SK-MEL-5 (cell line): ENCODE measurements around the gene RPS19. TPM values are rescaled to one million over a fixed set of nuclear protein-coding genes. Genes with fewer than 3 reads are reported as not detected.
A peak's percentile ranks its signal among the peaks of the same experiment; 100 is the strongest.
"Not testable (repeated sequence)": the region's sequence is repeated elsewhere in the genome, so short reads cannot be mapped to it uniquely, and the experiment has no call there.

Experiments
- DNase-seq: peaks from one replicate; pipeline ENCODE4 v3.0.0-alpha.2; 2016; ENCODE audit warnings: low read depth, low spot score
- in situ Hi-C: cut with HindIII; loops from 2 replicates; pipeline ENCODE4 v1.10.0; 2016; ENCODE audit warnings: low sequenced_read_pairs, high pct_unique_total_duplicates, low pct_unique_long_range_greater_than_20kb
- total RNA-seq: library from RNA; depleted of rRNA; stranded (reverse); fragments of >200 nt; shearing (Covaris generic); gene quantifications from 2 replicates; pipeline ENCODE4 v1.2.3, GENCODE V29; 2014

RPS19 gene
- total RNA-seq, 1 experiment from 2014 or later, result 1,776 TPM

DNA sequence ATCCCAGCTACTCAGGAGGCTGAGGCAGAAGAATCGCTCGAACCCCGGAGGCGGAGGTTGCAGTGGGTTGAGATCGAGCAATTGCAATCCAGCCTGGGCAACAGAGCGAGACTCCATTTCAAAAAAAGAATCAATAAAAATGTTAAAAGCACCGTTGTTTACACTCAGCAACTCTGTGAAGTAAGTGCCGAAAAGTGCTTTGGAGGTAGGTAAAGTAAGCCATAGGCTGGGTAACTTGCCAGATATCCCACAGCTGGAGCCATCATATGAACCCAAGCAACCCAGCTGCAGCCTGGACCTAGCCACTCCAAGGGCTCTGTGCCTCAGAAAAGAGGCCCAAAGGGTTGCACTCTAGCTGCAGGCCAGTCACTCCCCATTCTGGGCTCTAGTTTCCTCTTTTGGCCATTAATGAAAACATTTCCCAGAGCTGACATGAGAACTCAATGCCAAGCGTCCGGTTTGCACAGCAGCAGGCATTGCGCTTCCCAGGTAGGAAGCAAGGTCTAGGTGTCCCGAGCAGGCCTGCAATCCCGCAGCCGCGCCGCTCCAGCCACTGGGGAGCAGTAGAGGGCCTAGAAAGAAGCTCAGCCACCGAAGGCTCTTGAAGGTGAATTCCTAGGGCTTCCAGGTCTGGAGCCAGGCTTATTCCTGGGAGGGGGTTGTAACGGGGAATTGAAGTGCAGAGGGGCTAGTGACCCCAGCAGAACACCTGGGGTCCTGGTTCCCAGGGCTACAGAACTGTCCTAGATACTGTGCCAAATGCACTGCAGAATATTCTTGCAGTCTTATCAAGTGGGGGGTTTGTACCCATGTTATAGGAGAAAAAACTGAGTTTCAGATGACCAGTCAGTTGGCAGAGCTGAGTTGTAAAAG is 13.0 kb downstream of the RPS19 start:
- peak; percentile 80 for DNase-seq
- in situ Hi-C loops, result no loop called here

DNA sequence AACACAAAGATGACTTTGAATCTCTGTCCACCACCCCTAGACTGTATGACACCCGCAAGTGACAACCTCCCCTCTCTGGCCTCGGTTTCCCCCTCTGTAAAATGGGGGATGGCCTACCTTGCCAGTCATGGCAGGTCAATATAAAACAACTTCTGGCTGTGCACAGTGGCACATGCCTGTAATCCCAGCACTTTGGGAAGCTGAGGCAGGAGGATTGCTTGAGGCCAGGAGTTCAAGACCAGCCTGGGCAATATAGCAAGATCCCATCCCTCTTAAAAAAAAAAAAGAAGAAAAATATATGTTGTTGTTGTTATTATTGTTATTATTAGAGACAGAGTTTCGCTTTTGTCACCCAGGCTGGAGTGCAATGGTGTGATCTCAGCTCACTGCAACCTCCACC is 15.9 kb downstream of the RPS19 start:
- DNase-seq, in situ Hi-C loops: not testable (repeated sequence)

DNA sequence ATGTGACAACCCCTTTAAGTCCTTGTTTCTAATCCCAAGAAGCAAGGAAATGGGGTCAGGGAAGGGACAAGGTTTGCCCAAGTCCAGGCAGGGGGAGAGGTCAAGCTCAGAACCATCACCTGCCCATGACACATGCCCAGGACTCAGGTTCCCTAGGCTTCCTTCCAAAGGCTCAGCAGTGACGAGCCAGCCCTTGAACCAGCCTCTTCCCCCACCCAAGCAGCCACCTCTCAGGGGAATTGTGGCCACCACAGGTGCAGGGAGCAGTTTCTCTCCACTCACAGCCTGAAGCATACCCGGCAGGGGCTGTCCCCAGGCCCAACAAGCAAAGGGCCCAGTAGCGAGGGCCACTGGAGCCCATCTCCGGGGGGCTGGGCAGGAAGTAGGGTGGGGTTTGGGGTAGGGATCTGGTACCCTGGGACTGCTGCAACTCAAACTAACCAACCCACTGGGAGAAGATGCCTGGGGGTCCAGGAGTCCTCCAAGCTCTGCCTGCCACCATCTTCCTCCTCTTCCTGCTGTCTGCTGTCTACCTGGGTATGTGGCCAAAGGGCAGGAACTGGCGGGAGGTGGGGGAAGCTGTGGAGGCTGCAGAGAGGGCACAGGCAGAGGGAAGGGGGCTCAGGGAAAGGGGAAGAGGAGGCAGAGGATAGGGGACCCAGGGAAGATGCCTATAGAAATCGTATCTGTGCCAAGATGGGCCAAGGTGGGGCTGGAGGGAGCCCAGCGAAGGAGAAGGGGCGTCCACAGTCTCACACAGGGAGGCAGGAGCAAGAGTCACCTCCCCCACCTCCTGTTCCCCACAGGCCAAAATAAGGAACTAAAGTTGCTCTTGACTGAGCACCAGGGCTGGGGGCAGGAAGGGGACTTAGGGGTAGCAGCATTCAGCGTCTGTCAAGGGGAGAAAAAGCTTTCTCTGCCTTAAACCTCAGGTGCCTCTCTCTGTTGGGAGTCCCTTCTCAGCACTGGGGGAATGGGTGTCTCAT is 17.1 kb downstream of the RPS19 start, which contains the start of gene CD79A:
Gene CD79A (plus strand): TSS at position 433 of the 986 bp plus-strand sequence. CDS start 26 bp downstream, at position 459.
- in situ Hi-C loops, result no loop called here

DNA sequence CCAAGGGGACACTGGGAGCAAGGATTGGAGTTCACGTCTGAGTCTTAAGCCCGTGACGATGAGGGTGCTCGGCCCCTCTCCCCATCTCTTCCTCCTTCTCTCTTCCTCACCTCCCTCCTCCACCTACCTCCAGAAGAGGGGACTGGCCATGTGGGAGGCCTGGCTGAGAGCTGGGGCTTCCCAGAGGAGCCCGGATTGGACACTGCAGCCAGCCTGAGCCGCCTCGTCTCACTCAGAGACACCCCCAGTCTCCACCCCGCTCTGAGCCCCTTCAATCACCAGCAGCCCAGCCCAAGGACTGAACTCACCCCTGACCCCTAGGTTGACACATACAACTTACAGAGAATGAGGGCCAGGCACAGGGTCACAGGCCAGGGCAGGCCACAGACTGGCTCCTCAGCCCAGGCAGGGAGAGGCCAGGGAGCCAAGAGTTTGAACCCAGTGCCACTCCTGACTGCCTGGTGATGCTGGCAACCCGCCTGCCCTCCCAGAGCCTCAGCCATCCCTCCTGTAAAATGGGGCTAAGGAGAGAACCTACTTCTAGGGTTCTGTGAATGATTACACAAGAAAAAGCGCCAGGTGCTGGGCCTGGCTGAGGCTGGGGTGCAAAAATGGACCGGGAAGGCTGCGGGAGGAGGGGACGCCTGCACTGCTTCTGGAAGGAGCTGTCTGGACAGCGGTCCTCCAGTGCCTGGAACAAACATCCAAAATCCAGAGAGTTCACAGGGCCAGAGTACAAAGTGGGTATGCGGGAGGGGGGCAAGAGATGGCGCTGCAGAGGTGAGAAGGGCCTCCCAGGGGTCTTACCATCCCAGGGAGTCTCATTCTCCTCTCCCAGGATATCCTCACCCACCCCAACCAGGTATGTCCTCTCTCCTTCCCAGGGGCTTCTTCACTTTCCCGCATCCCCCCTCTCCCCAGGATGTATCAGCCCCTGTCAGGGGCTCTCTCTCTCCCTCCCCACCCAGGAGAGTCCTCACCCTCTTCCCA is 18.2 kb downstream of the RPS19 start:
- no peak for DNase-seq
- in situ Hi-C loops, result no loop called here

More for the DNA sequence above, 17.1 kb downstream of the RPS19 start, which contains the start of gene CD79A:
- DNase-seq, result no peak

DNA sequence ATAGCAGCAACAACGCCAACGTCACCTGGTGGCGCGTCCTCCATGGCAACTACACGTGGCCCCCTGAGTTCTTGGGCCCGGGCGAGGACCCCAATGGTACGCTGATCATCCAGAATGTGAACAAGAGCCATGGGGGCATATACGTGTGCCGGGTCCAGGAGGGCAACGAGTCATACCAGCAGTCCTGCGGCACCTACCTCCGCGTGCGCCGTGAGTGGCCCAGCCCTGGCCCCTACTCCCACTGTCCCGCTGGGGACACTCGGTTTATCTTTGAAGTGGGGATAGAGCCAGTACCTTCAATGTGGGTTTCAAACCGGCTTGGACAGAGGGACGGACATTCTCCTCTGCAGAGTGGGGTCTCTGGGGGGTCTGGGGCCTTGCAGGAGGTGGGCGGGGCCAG is 19.0 kb downstream of the RPS19 start:
- in situ Hi-C loops, result no loop called here
- no peak for DNase-seq

DNA sequence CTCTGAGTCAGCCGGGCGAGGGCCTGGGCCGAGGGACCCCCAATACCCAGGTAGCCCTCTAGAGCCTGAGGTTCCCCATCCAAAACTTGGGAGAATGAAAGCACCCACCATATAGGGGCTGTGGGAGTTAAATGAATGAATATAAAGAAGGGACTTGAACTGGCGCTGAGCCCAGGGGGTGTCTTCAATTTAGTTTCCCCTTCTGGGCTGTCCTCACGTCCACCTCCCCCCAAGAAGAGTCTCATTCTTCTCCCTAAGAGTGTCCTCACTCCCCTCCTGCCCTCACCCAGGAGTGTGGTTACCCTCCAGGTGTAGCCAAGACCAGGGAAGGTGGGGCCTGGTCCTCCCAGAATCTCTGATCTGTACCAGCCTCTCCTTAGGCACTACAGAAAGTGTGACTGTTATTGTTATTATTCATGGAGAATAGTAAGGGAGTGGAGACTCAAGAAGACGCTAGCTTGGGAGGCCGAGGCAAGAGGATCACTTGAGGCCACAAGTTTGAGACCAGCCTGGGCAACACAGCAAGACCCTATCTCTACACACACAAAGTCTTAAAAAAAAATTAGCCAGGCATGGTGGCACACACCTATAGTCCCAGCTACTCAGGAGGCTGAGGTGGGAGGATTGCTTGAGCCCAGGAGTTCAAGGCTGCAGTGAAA is 19.7 kb downstream of the RPS19 start:
- in situ Hi-C loops, result no loop called here
- DNase-seq, result no peak

DNA sequence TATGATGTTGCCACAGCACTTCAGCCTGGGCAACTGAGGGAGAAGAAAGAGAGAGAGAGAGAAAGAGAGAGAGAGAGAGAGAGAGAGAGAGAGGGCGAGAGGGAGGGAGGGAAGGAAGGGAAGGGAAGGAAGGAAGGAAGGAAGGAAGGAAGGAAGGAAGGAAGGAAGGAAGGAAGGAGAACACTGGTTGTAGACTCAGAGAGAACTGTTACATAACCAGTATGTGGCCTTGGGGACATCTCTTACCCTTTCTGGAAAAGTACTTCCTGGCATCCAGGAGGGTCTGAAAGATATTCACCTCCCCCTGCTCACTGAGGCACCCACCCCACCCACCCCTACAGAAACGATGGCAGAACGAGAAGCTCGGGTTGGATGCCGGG is 20.3 kb downstream of the RPS19 start:
- no peak for DNase-seq
- in situ Hi-C loops, result no loop called here

DNA sequence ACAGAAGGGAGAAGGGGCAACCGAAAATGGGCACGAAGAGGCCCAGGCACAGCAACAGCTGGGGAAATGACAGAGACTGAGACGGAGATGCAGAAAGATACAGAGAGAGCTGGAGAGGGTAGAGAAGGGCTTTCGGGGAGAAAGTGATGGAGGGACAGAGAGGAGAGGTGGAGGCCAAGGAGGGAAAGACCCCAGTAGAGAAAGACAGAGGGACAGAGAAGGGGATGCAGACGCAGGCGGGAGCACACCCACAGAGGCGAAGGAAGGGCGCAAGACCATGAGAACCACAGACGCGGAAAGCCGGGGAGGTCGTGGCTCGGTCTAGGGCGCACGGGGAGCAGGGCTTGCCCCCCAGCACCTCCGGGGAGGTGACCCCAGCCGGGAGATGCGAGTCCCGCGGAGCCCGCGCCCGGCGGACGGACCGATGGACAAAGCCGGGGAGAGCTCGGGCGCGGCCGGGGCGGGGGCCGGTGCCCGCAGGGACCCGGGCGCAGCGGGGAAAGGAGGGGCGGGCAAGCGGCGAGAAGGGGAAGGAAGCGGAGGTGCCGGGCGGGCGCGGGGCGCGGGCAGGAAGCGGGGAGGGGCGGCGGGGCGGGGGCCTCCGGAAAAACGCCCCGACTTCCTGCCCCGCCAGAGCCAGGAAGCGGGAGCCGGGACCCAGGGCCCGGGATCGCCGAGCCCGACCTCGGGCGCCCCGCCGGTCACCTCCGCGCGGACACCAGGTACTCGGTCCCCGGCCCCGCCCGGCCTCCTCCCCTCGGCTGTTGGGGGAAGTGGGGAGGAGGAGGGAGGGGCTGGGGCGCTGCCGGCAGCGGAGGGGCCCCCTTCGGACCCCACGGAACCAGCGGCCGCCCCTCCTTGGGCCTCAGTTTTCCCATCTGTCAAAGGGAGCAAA is 22.8 kb downstream of the RPS19 start, which contains the start of gene ARHGEF1:
Gene ARHGEF1 (plus strand): TSS at position 617 of the 895 bp plus-strand sequence. CDS start 4,899 bp downstream, outside the sequence.
- in situ Hi-C loops, result no loop called here
- no peak for DNase-seq

DNA sequence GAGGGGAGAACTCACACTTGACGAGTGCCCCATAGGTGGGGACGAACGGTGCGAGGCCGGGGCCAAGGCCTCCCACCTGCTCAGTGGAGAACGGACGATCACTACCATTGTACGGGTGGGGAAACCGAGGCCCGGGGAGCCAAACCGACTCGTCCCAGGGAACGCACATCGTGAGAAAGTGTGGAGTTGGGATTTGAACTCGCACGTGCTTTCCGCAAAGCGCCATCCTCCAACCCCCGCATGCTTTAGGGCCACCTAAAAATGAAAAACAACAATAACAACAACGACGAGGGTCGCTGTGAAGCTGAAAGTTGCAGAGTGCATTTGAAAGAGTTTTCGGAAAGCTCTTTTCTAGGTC is 23.4 kb downstream of the RPS19 start:
- no peak for DNase-seq
- in situ Hi-C loops, result no loop called here

DNA sequence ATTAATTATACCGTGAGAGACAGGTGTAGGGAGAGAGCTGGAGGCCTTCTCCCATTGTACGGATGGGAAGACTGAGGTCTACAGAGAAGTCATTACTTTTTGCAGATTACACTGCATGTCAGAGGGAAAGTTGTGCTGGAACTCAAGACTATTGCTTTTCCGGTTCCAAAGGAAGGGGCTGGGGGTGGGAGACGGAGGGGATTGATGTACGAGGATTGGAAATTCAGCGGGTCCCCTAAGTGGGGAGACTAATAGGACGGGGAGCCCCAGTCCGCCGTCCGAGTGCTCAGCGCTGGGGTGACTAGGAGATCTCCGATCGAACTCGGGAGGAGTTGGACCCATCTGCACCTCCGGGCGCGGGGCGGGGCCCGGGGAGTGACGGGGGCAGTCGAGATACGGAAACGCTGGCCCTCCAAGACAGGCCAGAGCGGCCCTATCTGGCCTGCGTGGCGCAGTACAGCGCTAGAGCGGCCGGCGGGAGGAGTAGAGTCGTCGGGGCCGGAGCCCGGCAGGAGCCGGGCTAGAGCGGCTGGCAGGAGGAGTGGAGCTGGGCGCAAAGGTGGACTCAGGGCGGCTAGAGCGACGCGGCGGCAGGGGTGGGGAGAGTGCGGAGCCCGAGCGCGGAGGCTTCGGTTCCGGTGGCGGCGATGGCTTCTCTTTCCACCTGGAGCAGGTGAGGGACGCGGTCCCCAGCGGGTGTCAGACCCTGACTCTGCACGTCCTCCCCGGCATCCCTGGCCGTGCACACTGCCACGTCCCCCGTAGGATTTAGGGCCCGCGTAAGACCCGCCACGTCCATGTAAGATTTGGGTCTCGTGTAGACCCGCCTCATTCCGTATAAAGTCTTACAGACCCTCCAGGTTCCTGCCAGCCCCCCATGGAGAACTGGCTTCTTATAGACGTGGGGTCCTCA is 24.0 kb downstream of the RPS19 start:
- DNase-seq, result peak; percentile 95
- in situ Hi-C loops, result no loop called here

DNA sequence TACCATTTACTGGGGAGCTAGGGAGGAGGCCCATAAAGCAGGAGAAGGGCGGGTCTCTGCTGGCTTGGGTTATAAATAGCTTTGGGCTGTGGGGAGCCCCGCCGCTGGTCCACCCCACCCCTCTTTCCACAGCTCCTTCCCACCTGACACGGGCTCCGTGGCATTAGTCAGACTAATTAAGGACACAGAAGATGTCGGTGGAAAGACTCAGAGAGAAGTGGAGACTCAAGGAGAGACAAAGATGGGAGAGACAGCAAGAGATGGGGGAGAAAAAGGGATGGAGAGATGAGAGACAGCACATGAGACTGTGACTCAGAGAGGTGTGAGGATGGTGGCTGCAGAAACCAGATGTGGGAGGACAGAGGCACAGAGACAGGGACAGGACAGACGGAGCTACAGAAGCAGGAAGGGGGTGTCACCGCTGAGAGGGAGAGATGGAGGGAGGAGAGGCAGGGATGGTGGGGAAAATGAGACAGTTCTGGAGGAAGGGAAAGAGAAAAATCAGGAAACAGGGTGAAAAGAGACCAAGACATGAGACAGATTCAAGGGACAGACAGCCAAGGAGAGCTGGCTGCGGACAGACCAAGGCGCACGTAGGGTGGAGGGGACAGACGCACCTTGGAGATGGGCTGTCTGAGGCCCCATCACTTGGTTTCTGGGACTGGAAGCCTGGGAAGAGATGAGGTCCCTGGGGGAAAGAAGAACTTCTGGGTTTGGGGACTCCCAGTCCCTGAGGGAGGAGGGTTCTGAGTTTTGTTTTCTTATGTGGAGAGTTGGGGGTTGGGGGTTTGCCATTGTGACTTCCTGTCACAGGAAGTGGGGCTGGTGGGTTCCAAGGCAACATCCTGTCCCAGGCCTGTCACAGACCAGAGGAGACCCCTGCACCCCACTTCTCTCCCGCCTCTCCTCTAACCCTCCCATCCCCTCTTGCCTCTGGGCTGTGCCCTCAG is 27.0 kb downstream of the RPS19 start:
- in situ Hi-C loops, result no loop called here

DNA sequence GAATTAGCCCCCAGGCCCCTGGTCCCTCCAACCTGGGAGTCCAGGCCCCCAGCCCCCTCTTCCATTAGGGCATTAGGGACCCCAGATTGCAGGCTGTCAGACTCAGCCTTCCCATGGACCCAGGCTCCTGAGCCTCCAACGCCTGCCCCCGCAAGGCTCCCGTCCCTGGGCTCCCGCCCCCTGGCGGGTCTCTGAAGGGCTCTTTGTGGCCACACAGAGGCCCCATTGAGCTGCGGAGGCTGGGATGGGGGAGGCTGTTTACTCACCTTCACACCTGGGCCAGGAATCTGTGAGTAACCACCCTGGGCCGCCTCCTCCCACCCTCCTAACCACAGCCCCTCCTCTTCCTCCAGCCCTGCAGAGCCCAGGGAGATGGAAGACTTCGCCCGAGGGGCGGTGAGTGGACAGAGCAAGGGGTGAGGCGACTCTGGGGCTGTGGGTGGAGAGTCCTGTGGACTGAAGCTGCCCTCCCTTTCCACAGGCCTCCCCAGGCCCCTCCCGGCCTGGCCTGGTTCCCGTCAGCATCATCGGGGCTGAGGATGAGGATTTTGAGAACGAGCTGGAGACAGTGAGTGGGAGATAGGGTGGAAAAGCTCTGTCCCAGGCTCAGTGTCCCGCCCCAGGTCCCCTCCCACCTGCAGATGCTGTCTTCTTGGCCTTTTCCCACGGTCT is 27.8 kb downstream of the RPS19 start:
- DNase-seq, result no peak
- in situ Hi-C loops, result no loop called here

More for the DNA sequence above, 27.0 kb downstream of the RPS19 start:
- no peak for DNase-seq

DNA sequence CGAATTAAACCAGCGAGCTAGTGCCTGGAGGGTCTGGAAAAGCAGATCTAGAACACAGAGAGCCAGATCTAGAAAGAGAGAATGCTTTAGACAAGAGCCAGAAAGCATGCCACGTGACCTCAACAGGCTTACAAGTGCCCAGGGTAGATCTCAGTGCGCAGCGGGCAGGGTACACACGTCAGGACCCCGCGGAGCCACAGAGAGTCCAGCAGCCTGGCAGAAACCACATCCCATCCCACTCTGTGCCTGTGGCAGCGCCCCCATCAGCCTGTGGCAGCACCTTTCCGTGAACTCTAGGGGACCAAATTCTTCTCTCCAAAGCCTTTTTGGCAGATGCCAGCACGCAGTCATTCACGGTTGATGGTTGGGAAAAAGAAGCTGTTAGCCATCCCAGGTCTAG is 28.9 kb downstream of the RPS19 start:
- DNase-seq, result no peak
- in situ Hi-C loops, result no loop called here
